K562 (cell line): ENCODE measurements around the gene FAM171A1. TPM values are rescaled to one million over a fixed set of nuclear protein-coding genes. Genes with fewer than 3 reads are reported as not detected.

Source experiments
- ATAC-seq: fragments of 200-7000 bp; cut with Tn5 transposase; 3 replicates; pipeline ENCODE4 v1.9.1; 2020; ENCODE audit warnings: moderate library complexity
- BruUV-seq: library from RNA; stranded (reverse); fragments of 400-500 nt; replicated peaks from 2 replicates; lab custom pipeline; 2021; lab: Mats Ljungman, UMichigan
- CTCF ChIA-PET: fragments of 300-600 bp; formaldehyde crosslinking; extraction: SDS; loops from one replicate; lab custom pipeline; 2021; ENCODE audit warnings: low intra/inter-chr PET ratio; lab: Yijun Ruan, JAX
- POLR2A ChIA-PET: fragments of 300-600, 350-650 bp; sonication (Branson Sonifier 250); formaldehyde crosslinking; extraction: SDS; loops from one replicate; lab custom pipeline; 2021; ENCODE audit warnings: antibody characterized with exemption, inconsistent platforms; lab: Yijun Ruan, JAX
- DNase-seq, 4 experiments: peaks; one replicate each; pipeline versions ENCODE4 v3.0.0 to v3.0.0-alpha.2; 2011 to 2018; ENCODE audit warnings: low spot score in 3 of 4, mixed read lengths in 3 of 4; ENCODE audit errors: extremely low read depth in 1 of 4
- FAIRE-seq: peaks from 2 replicates; lab custom pipeline; 2011; peaks lifted over from hg19 to GRCh38; lab: Jason Lieb, UNC
- H2AFZ ChIP-seq: 2 replicates; pipeline ENCODE4 v1.6.0; 2011; ENCODE audit warnings: low read depth, low read length, control low read depth, inconsistent platforms
- H3K27ac ChIP-seq: fragments of 200-600 bp; 3 replicates; pipeline ENCODE4 v1.8.0; 2011; ENCODE audit warnings: low read depth, mild to moderate bottlenecking, control low read depth, inconsistent platforms, low read length, moderate library complexity, mixed read lengths; ENCODE audit errors: extremely low read depth
- H3K27me3 ChIP-seq, 2 experiments: fragments of 300-600 bp in 1 of 2; 2 replicates in 1 of 2; 3 replicates in 1 of 2; pipeline versions ENCODE4 v1.6.0 to v1.8.0; 2011; ENCODE audit warnings: inconsistent platforms in 2 of 2, low read length in 2 of 2, mild to moderate bottlenecking in 1 of 2, mixed read lengths in 1 of 2, moderate library complexity in 1 of 2; ENCODE audit not compliant: control insufficient read depth in 2 of 2, insufficient read depth in 2 of 2
- H3K36me3 ChIP-seq: fragments of 300-600 bp; 3 replicates; pipeline ENCODE4 v1.8.0; 2011; ENCODE audit warnings: mild to moderate bottlenecking, low read length, inconsistent platforms; ENCODE audit not compliant: control insufficient read depth, insufficient read depth
- H3K4me1 ChIP-seq, 2 experiments: fragments of 200-600 bp in 1 of 2; replicated peaks in 1 of 2; 2 replicates in 1 of 2; 3 replicates in 1 of 2; pipeline versions ENCODE4 v1.5.1 to v1.8.0; 2011; ENCODE audit warnings: inconsistent platforms in 2 of 2, low read length in 2 of 2, mild to moderate bottlenecking in 1 of 2, mixed read lengths in 1 of 2, moderate library complexity in 1 of 2; ENCODE audit not compliant: control insufficient read depth in 2 of 2, insufficient read depth in 2 of 2
- H3K4me2 ChIP-seq: 2 replicates; pipeline ENCODE4 v1.6.1; 2011; ENCODE audit warnings: low read length, control low read depth, inconsistent platforms, mixed read lengths; ENCODE audit not compliant: insufficient read depth
- H3K4me3 ChIP-seq: fragments of 200-600 bp; sonication (generic), shearing (Covaris generic); 2 replicates; pipeline ENCODE4 v1.5.1; 2016; ENCODE audit warnings: control low read depth, inconsistent platforms
- H3K79me2 ChIP-seq: fragments of 200-600 bp; 3 replicates; pipeline ENCODE4 v1.8.0; 2011; ENCODE audit warnings: low read length, inconsistent platforms; ENCODE audit not compliant: control insufficient read depth, insufficient read depth
- H3K9ac ChIP-seq, 2 experiments: 2 replicates each; pipeline versions ENCODE4 v1.6.0 to v1.6.1; 2011; ENCODE audit warnings: low read depth in 2 of 2, low read length in 2 of 2, control low read depth in 1 of 2, inconsistent platforms in 1 of 2, mild to moderate bottlenecking in 1 of 2, mixed read lengths in 1 of 2; ENCODE audit not compliant: insufficient read depth in 1 of 2
- H3K9me1 ChIP-seq: one replicate; pipeline ENCODE4 v1.6.0; 2011; ENCODE audit warnings: inconsistent platforms, mild to moderate bottlenecking, low read length, moderate library complexity; ENCODE audit not compliant: control insufficient read depth, insufficient read depth
- H3K9me3 ChIP-seq: replicated peaks from 2 replicates; pipeline ENCODE4 v1.5.1; 2011; ENCODE audit warnings: low read depth, low read length, inconsistent platforms; ENCODE audit not compliant: control insufficient read depth, insufficient read depth
- H4K20me1 ChIP-seq: replicated peaks from 2 replicates; pipeline ENCODE4 v1.6.1; 2011; ENCODE audit warnings: low read length, inconsistent platforms, mixed read lengths; ENCODE audit not compliant: control insufficient read depth, insufficient read depth
- E2F6 ChIP-seq, 2 experiments: IDR thresholded peaks; 2 replicates each; pipeline ENCODE4 v1.6.1; 2011; ENCODE audit warnings: borderline replicate concordance in 1 of 2, control low read depth in 1 of 2, low read depth in 1 of 2, low read length in 1 of 2, mild to moderate bottlenecking in 1 of 2, mixed read lengths in 1 of 2, moderate library complexity in 1 of 2; ENCODE audit not compliant: insufficient read depth in 1 of 2, insufficient read length in 1 of 2, poor library complexity in 1 of 2, severe bottlenecking in 1 of 2; ENCODE audit errors: extremely low read depth in 1 of 2
- FOXJ2 ChIP-seq: fragments of 200-800 bp; sonication (Bioruptor generic); IDR thresholded peaks from 2 replicates; pipeline ENCODE4 v1.6.1; 2016; ENCODE audit warnings: missing genetic modification characterization, missing compliant biosample characterization
- GTF2F1 ChIP-seq: IDR thresholded peaks from 2 replicates; pipeline ENCODE4 v1.6.1; 2011; ENCODE audit warnings: low read depth, low read length, improper control_type of control experiment
- KDM1A ChIP-seq, 2 experiments: fragments of 450-650 bp; IDR thresholded peaks; 2 replicates each; pipeline ENCODE4 v1.6.1; 2016; ENCODE audit warnings: mild to moderate bottlenecking in 2 of 2
- PHF8 ChIP-seq: fragments of 200-600 bp; sonication (generic); IDR thresholded peaks from 2 replicates; pipeline ENCODE4 v1.6.1; 2012; ENCODE audit warnings: mixed run types, mild to moderate bottlenecking, inconsistent platforms, low read length, moderate library complexity, borderline replicate concordance
- POLR2H ChIP-seq: IDR thresholded peaks from 2 replicates; pipeline ENCODE4 v1.6.1; 2016; ENCODE audit warnings: missing genetic modification characterization, low read depth, mild to moderate bottlenecking, control low read depth, missing compliant biosample characterization, moderate library complexity
- RBM39 ChIP-seq: fragments of 200-400 bp; formaldehyde crosslinking; optimal IDR thresholded peaks from 2 replicates; pipeline ENCODE3; 2018; ENCODE audit warnings: low read depth, low read length
- SAFB ChIP-seq: fragments of 200-400 bp; formaldehyde crosslinking; IDR thresholded peaks from 2 replicates; pipeline ENCODE4 v1.6.1; 2017; ENCODE audit warnings: low read depth, low read length, borderline replicate concordance
- TAF7 ChIP-seq: fragments of 450-650 bp; IDR thresholded peaks from 2 replicates; pipeline ENCODE4 v1.6.1; 2016; ENCODE audit warnings: missing genetic modification characterization, missing compliant biosample characterization
- TSHZ1 ChIP-seq: fragments of 250-450 bp; sonication (Bioruptor Pico); IDR thresholded peaks from 2 replicates; pipeline ENCODE4 v1.4.0; 2020; ENCODE audit warnings: mild to moderate bottlenecking, moderate library complexity
- ZFP30 ChIP-seq: fragments of 250-450 bp; sonication (Bioruptor Pico); IDR thresholded peaks from 2 replicates; pipeline ENCODE4 v1.8.0; 2022; ENCODE audit warnings: moderate library complexity, mild to moderate bottlenecking, inconsistent platforms, borderline replicate concordance
- WGBS: fragments of 100-300 bp; shearing (Covaris generic); methylation state at CpG from one replicate; pipeline ENCODE4 v1.1.6; 2016; ENCODE audit warnings: low coverage, mixed read lengths; ENCODE audit not compliant: insufficient coverage; ENCODE audit errors: missing lambda C conversion rate; 5-methylcytosine and 5-hydroxymethylcytosine counted together
- in situ Hi-C: fragments of 300-500 bp; cut with MboI; formaldehyde crosslinking; loops from 4 replicates; pipeline ENCODE4 v1.15.0; 2018; ENCODE audit warnings: inconsistent platforms, mixed read lengths
- intact Hi-C: fragments of 100-400 bp; cut with micrococcal nuclease; formaldehyde crosslinking; loops from 2 replicates; pipeline ENCODE4 v1.14.2; 2022
- polyA plus RNA-seq, 8 experiments: library from polyadenylated mRNA; depleted of rRNA in 4 of 8; stranded (reverse) in 5 of 8; unstranded in 3 of 8; fragments of >200 nt; fragmentation: Nextera tagmentation in 2 of 8; fragmentation: Illumina TruSeq in 1 of 8; extraction: Ambion mirVana in 2 of 8; extraction: Trizol in 1 of 8; gene quantifications; 2 replicates each; pipeline versions ENCODE4 v1.2.1 to v1.2.3, GENCODE V29; 2011 to 2014; ENCODE audit warnings: inconsistent platforms in 1 of 8, missing spikeins in 1 of 8
- total RNA-seq, 7 experiments: library from RNA; depleted of rRNA in 6 of 7; stranded (reverse); fragments of >200 nt in 6 of 7; fragmentation: Illumina TruSeq in 2 of 7; extraction: Trizol in 2 of 7; gene quantifications; 2 replicates each; pipeline versions ENCODE4 v1.2.1 to v1.2.3, GENCODE V29; 2011 to 2021; ENCODE audit warnings: low replicate concordance in 1 of 7
- TF ChIP-seq, protein P1 (sequence below): IDR thresholded peaks from 3 replicates; pipeline ENCODE4 v1.6.1; 2011; ENCODE audit warnings: borderline replicate concordance, mild to moderate bottlenecking, moderate library complexity; ENCODE audit not compliant: insufficient read length; ENCODE audit errors: extremely low read depth

FAM171A1 gene
- total and polyA plus RNA-seq, 9 of the 15 experiments (the other 6 are each of a cell fraction or from before 2014, with no cell fraction given) = 0.51 to 8.2 (median 4.8) TPM

DNA sequence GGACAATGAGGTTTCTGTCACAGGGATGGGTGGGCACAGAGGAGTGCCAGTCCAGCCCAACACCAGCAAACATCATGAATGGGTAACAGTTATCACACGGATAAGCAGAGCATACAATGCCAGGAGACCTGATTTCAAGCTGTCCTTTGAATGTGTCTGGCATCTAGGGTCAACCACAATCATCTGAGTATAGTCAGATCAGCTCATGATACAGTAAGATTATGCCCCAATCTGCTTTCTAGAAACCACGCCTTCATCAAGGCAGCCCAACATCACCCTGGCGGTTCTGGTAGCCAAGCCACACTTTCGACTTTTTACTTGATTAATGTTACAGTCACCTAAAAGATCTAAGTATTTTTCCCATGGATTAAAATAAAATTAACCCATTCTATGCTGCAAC lies 10.5 kb downstream of the FAM171A1 start:
- H3K4me1 ChIP-seq = no peaks in the 10 kb centered on the region
- H3K9ac ChIP-seq = no peak overlapping the region
- DNase-seq = no peak
- 13% methylated on average over 4 of the region's 4 CpGs for WGBS
- H3K9me3 ChIP-seq = no peaks in the 10 kb centered on the region
- no TSS peak for BruUV-seq
- H3K79me2 ChIP-seq = no peaks in the 10 kb centered on the region
- no peak for ATAC-seq
- intact Hi-C loops (no loop called here), in situ Hi-C loops (no loop called here)
- no peaks in the 10 kb centered on the region for H3K36me3 ChIP-seq
- no peaks in the 10 kb centered on the region for H4K20me1 ChIP-seq
- no peak overlapping the region for H3K27ac ChIP-seq
- ChIA-PET CTCF (no interaction called here), POLR2A (interaction anchor here (1.0 to 1.1 kb wide), 2 partner anchors 9 to 36 kb away, joined by 3 to 5 read pairs; no protein-coding TSS in a partner anchor)
- H2AFZ ChIP-seq = no peak overlapping the region
- H3K27me3 ChIP-seq = peaks cover 4 to 8% of the 10 kb centered on the region in 2 experiments; a peak in 2 of 5 replicates
- TF ChIP-seq GTF2F1 (no peak), TAF7 (no peak), TSHZ1 (CRISPR knock-in tag) (no peak), ZFP30 (CRISPR knock-in tag) (no peak), KDM1A (IDR thresholded peaks at IDR 0.05) (no peak), SAFB (no peak), FOXJ2 (tag) (no peak), PHF8 (no peak), POLR2H (no peak), E2F6 (IDR thresholded peaks at IDR 0.05; ENCODE audit: borderline replicate concordance in 1 of 2, extremely low read depth in 1 of 2, insufficient read depth in 1 of 2, insufficient read length in 1 of 2, low read depth in 1 of 2, low read length in 1 of 2, poor library complexity in 1 of 2, severe bottlenecking in 1 of 2) (no peak), RBM39 (no peak)
- TF ChIP-seq, protein P1, sequence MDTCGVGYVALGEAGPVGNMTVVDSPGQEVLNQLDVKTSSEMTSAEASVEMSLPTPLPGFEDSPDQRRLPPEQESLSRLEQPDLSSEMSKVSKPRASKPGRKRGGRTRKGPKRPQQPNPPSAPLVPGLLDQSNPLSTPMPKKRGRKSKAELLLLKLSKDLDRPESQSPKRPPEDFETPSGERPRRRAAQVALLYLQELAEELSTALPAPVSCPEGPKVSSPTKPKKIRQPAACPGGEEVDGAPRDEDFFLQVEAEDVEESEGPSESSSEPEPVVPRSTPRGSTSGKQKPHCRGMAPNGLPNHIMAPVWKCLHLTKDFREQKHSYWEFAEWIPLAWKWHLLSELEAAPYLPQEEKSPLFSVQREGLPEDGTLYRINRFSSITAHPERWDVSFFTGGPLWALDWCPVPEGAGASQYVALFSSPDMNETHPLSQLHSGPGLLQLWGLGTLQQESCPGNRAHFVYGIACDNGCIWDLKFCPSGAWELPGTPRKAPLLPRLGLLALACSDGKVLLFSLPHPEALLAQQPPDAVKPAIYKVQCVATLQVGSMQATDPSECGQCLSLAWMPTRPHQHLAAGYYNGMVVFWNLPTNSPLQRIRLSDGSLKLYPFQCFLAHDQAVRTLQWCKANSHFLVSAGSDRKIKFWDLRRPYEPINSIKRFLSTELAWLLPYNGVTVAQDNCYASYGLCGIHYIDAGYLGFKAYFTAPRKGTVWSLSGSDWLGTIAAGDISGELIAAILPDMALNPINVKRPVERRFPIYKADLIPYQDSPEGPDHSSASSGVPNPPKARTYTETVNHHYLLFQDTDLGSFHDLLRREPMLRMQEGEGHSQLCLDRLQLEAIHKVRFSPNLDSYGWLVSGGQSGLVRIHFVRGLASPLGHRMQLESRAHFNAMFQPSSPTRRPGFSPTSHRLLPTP = no peak
- no peaks in the 10 kb centered on the region for H3K9me1 ChIP-seq
- H3K4me2 ChIP-seq = no peak overlapping the region
- no peak overlapping the region for H3K4me3 ChIP-seq
- peak; percentile 51 for FAIRE-seq
